ENCODE measurements around the gene EHMT1.

DNA sequence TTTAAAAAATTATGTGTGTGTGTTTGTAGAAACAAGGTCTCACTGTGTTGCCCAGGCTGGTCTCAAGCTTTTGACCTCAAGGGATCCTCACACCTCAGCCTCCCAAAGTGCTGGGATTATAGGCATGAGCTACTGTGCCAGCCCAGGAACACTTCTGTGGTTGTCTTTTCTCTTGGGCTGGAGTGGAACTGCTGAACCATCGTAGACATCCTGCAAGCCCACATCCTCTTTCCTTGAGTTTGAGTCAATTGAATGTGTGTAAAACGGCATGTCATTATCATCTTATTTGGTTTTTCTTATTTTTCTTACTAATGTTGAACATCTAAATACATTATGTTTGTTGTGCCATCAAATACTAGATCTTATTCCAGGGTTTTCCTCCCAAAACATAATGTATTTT lies 40.0 kb downstream of the EHMT1 start:
- TF ChIP-seq, protein P1, sequence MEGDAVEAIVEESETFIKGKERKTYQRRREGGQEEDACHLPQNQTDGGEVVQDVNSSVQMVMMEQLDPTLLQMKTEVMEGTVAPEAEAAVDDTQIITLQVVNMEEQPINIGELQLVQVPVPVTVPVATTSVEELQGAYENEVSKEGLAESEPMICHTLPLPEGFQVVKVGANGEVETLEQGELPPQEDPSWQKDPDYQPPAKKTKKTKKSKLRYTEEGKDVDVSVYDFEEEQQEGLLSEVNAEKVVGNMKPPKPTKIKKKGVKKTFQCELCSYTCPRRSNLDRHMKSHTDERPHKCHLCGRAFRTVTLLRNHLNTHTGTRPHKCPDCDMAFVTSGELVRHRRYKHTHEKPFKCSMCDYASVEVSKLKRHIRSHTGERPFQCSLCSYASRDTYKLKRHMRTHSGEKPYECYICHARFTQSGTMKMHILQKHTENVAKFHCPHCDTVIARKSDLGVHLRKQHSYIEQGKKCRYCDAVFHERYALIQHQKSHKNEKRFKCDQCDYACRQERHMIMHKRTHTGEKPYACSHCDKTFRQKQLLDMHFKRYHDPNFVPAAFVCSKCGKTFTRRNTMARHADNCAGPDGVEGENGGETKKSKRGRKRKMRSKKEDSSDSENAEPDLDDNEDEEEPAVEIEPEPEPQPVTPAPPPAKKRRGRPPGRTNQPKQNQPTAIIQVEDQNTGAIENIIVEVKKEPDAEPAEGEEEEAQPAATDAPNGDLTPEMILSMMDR (IDR thresholded peaks at IDR 0.05): no peak
- TF ChIP-seq POLR2AphosphoS5 (IDR thresholded peaks at IDR 0.05; ENCODE audit: low read depth, low read length) (no peak), TCF7L2 (IDR thresholded peaks at IDR 0.05; ENCODE audit: low read depth, low read length) (no peak), SIN3A (IDR thresholded peaks at IDR 0.05; ENCODE audit: borderline replicate concordance, insufficient read depth, low read depth, low read length) (no peak)
- TF ChIP-seq, protein P2, sequence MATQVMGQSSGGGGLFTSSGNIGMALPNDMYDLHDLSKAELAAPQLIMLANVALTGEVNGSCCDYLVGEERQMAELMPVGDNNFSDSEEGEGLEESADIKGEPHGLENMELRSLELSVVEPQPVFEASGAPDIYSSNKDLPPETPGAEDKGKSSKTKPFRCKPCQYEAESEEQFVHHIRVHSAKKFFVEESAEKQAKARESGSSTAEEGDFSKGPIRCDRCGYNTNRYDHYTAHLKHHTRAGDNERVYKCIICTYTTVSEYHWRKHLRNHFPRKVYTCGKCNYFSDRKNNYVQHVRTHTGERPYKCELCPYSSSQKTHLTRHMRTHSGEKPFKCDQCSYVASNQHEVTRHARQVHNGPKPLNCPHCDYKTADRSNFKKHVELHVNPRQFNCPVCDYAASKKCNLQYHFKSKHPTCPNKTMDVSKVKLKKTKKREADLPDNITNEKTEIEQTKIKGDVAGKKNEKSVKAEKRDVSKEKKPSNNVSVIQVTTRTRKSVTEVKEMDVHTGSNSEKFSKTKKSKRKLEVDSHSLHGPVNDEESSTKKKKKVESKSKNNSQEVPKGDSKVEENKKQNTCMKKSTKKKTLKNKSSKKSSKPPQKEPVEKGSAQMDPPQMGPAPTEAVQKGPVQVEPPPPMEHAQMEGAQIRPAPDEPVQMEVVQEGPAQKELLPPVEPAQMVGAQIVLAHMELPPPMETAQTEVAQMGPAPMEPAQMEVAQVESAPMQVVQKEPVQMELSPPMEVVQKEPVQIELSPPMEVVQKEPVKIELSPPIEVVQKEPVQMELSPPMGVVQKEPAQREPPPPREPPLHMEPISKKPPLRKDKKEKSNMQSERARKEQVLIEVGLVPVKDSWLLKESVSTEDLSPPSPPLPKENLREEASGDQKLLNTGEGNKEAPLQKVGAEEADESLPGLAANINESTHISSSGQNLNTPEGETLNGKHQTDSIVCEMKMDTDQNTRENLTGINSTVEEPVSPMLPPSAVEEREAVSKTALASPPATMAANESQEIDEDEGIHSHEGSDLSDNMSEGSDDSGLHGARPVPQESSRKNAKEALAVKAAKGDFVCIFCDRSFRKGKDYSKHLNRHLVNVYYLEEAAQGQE (IDR thresholded peaks at IDR 0.05; ENCODE audit: insufficient read depth in 1 of 2, low read depth in 2 of 2, low read length in 1 of 2): no peak

Measured in Panc1 (cell line).